VCaP (cell line): ENCODE measurements around the gene CACNG6.

Source experiments
- H3K27ac ChIP-seq: fragments of 450-650 bp; 2 replicates; pipeline ENCODE4 v1.5.1; 2017
- CTCF ChIP-seq: fragments of 450-650 bp; conservative IDR thresholded peaks from 2 replicates; pipeline ENCODE4 v1.5.1; 2017; ENCODE audit warnings: mild to moderate bottlenecking, moderate library complexity

The CACNG6 gene

GRCh38 chr19:53960886-53961285 is 30.6 kb upstream of the CACNG6 start:
- H3K27ac ChIP-seq, result no peak overlapping the region
- no peak for TF ChIP-seq CTCF

GRCh38 chr19:53961523-53962356 is 29.7 kb upstream of the CACNG6 start:
- H3K27ac ChIP-seq, result no peak overlapping the region
- TF ChIP-seq CTCF, result no peak

- TF ChIP-seq CTCF, result no peak
Observed at GRCh38 chr19:53962887-53963431, 28.5 kb upstream of the CACNG6 start, which contains the start of gene CACNG8. CACNG8 (plus strand) TSS chr19:53962937.

GRCh38 chr19:53965091-53965490 is 26.3 kb upstream of the CACNG6 start:
- no peak for TF ChIP-seq CTCF
- no peak overlapping the region for H3K27ac ChIP-seq

More at GRCh38 chr19:53962887-53963431, 28.5 kb upstream of the CACNG6 start, which contains the start of gene CACNG8:
- H3K27ac ChIP-seq, result no peak within 1 kb of the TSS

GRCh38 chr19:53966931-53967330 is 24.5 kb upstream of the CACNG6 start:
- TF ChIP-seq CTCF, result no peak
- no peak overlapping the region for H3K27ac ChIP-seq

GRCh38 chr19:53969366-53969765 is 22.1 kb upstream of the CACNG6 start:
- no peak for TF ChIP-seq CTCF
- no peak overlapping the region for H3K27ac ChIP-seq

- no peak for TF ChIP-seq CTCF
- H3K27ac ChIP-seq, result no peak overlapping the region
Observed at GRCh38 chr19:53971673-53972072, 19.8 kb upstream of the CACNG6 start.
